ENCODE measurements around the gene ZNF697. TPM values are rescaled to one million over a fixed set of nuclear protein-coding genes. Genes with fewer than 3 reads are reported as not detected.

The ZNF697 gene
- total RNA-seq, 1 experiment from 2014 or later, result 18.0 TPM

- Mint-ChIP-seq H3K4me1 (peaks cover 27% of the 10 kb centered on the region), H3K36me3 (peaks cover 18% of the 10 kb centered on the region), H3K27me3 (ENCODE audit: low read depth) (no peaks in the 10 kb centered on the region), H3K9me3 (peaks cover 10% of the 10 kb centered on the region), H3K27ac (no peak overlapping the region), H3K4me3 (no peak overlapping the region)
- CTCF ChIA-PET, result interaction anchor here (2.3 kb wide), 1 partner anchor 10 kb away, joined by 16 read pairs; the partner anchor contains the start of gene ZNF697
- no peak for ATAC-seq
- POLR2A ChIA-PET, result interaction anchor here (1.8 kb wide), 1 partner anchor 10 kb away, joined by 10 read pairs; the partner anchor contains the start of gene ZNF697
- TF ChIP-seq EMX1 (CRISPR knock-in tag; IDR thresholded peaks at IDR 0.05) (no peak), ZNF671 (CRISPR knock-in tag; IDR thresholded peaks at IDR 0.05) (no peak), USF2 (CRISPR knock-in tag; IDR thresholded peaks at IDR 0.05) (no peak)
- TF ChIP-seq, protein P1, sequence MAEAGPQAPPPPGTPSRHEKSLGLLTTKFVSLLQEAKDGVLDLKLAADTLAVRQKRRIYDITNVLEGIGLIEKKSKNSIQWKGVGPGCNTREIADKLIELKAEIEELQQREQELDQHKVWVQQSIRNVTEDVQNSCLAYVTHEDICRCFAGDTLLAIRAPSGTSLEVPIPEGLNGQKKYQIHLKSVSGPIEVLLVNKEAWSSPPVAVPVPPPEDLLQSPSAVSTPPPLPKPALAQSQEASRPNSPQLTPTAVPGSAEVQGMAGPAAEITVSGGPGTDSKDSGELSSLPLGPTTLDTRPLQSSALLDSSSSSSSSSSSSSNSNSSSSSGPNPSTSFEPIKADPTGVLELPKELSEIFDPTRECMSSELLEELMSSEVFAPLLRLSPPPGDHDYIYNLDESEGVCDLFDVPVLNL (CRISPR knock-in tag; IDR thresholded peaks at IDR 0.05; ENCODE audit: borderline replicate concordance, low read depth), result no peak
- TF ChIP-seq, protein P2, sequence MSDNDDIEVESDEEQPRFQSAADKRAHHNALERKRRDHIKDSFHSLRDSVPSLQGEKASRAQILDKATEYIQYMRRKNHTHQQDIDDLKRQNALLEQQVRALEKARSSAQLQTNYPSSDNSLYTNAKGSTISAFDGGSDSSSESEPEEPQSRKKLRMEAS (CRISPR knock-in tag; IDR thresholded peaks at IDR 0.05), result no peak
- DNase-seq (ENCODE audit: low spot score), result no peak
Measured at GRCh38 chr1:119637710-119638109, 10.4 kb downstream of the ZNF697 start.

DNA sequence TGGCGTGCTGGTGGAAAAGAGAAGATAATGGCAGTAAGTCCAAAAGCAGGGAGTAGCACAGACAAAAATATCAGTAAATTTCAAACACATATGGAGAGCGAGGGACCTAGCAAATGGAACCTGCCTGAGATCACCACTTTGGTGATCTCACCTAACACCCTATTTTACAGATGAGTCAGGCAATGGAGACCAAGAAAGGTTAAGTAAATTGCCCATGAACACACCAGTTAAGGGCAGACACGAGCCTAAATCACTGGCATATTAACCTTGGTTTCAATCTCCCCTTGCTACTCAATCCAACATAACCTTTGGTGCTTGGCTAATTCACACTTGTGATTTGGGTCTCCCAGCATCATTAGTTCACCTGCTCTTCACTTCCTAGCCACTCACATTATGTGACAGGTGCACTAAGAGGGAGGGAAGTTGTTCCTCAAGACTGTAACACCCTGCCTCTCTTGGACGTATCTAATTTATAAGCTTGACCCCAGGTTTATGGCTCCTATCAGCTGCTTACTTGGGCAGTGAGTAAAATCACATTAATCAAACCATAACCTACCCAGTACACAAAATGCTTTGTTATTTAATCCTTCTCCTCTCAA, 11.5 kb downstream of the ZNF697 start:
- Mint-ChIP-seq H3K4me1 (peaks cover 33% of the 10 kb centered on the region), H3K27ac (no peak overlapping the region), H3K36me3 (peaks cover 8% of the 10 kb centered on the region), H3K9me3 (peaks cover under 1% of the 10 kb centered on the region), H3K4me3 (no peak overlapping the region), H3K27me3 (ENCODE audit: low read depth) (no peaks in the 10 kb centered on the region)
- DNase-seq (ENCODE audit: low spot score) (no peak), ATAC-seq (no peak)
- TF ChIP-seq CREM (CRISPR knock-in tag; IDR thresholded peaks at IDR 0.05), result no peak
- TF ChIP-seq, protein P3, sequence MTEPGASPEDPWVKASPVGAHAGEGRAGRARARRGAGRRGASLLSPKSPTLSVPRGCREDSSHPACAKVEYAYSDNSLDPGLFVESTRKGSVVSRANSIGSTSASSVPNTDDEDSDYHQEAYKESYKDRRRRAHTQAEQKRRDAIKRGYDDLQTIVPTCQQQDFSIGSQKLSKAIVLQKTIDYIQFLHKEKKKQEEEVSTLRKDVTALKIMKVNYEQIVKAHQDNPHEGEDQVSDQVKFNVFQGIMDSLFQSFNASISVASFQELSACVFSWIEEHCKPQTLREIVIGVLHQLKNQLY (CRISPR knock-in tag; IDR thresholded peaks at IDR 0.05), result no peak
- no peak for TF ChIP-seq NFATC4 (CRISPR knock-in tag; IDR thresholded peaks at IDR 0.05)
- no peak for TF ChIP-seq CREB1 (CRISPR knock-in tag; IDR thresholded peaks at IDR 0.05)
- TF ChIP-seq, protein P1 (CRISPR knock-in tag; IDR thresholded peaks at IDR 0.05; ENCODE audit: borderline replicate concordance, low read depth), result no peak
- no peak for TF ChIP-seq HMGA2 (CRISPR knock-in tag; IDR thresholded peaks at IDR 0.05)
- POLR2A ChIA-PET, result no interaction called here
- CTCF ChIA-PET, result interaction anchor here (2.0 kb wide), 1 partner anchor 11 kb away, joined by 8 read pairs; the partner anchor contains the start of gene ZNF697

- Mint-ChIP-seq H3K27ac (peak overlapping the region; percentile 67; the same call in 1 of the 2 replicates), H3K27me3 (ENCODE audit: low read depth) (no peaks in the 10 kb centered on the region), H3K36me3 (0 out of 2 replicates have a peak, but pooled peaks cover 1% of the 10 kb centered on the region), H3K4me3 (no peak overlapping the region), H3K4me1 (peaks cover 34% of the 10 kb centered on the region), H3K9me3 (no peaks in the 10 kb centered on the region)
- ChIA-PET CTCF (interaction anchor here (2.0 kb wide), 1 partner anchor 12 kb away, joined by 8 read pairs; the partner anchor contains the start of gene ZNF697), POLR2A (no interaction called here)
- no peak for DNase-seq (ENCODE audit: low spot score)
- no peak for ATAC-seq
- TF ChIP-seq ZNF232 (CRISPR knock-in tag; IDR thresholded peaks at IDR 0.05), result no peak
- no peak for TF ChIP-seq GRHL2 (CRISPR knock-in tag; IDR thresholded peaks at IDR 0.05; ENCODE audit: insufficient replicate concordance, severe bottlenecking)
- TF ChIP-seq ZNF416 (CRISPR knock-in tag; IDR thresholded peaks at IDR 0.05), result no peak
- TF ChIP-seq, protein P4, sequence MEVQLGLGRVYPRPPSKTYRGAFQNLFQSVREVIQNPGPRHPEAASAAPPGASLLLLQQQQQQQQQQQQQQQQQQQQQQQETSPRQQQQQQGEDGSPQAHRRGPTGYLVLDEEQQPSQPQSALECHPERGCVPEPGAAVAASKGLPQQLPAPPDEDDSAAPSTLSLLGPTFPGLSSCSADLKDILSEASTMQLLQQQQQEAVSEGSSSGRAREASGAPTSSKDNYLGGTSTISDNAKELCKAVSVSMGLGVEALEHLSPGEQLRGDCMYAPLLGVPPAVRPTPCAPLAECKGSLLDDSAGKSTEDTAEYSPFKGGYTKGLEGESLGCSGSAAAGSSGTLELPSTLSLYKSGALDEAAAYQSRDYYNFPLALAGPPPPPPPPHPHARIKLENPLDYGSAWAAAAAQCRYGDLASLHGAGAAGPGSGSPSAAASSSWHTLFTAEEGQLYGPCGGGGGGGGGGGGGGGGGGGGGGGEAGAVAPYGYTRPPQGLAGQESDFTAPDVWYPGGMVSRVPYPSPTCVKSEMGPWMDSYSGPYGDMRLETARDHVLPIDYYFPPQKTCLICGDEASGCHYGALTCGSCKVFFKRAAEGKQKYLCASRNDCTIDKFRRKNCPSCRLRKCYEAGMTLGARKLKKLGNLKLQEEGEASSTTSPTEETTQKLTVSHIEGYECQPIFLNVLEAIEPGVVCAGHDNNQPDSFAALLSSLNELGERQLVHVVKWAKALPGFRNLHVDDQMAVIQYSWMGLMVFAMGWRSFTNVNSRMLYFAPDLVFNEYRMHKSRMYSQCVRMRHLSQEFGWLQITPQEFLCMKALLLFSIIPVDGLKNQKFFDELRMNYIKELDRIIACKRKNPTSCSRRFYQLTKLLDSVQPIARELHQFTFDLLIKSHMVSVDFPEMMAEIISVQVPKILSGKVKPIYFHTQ (CRISPR knock-in tag; IDR thresholded peaks at IDR 0.05), result no peak
- no peak for TF ChIP-seq JAZF1 (CRISPR knock-in tag; IDR thresholded peaks at IDR 0.05)
- TF ChIP-seq, protein P5, sequence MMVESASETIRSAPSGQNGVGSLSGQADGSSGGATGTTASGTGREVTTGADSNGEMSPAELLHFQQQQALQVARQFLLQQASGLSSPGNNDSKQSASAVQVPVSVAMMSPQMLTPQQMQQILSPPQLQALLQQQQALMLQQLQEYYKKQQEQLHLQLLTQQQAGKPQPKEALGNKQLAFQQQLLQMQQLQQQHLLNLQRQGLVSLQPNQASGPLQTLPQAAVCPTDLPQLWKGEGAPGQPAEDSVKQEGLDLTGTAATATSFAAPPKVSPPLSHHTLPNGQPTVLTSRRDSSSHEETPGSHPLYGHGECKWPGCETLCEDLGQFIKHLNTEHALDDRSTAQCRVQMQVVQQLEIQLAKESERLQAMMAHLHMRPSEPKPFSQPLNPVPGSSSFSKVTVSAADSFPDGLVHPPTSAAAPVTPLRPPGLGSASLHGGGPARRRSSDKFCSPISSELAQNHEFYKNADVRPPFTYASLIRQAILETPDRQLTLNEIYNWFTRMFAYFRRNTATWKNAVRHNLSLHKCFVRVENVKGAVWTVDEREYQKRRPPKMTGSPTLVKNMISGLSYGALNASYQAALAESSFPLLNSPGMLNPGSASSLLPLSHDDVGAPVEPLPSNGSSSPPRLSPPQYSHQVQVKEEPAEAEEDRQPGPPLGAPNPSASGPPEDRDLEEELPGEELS (CRISPR knock-in tag; IDR thresholded peaks at IDR 0.05), result no peak
- TF ChIP-seq ZNF671 (CRISPR knock-in tag; IDR thresholded peaks at IDR 0.05), result no peak
- TF ChIP-seq ZSCAN18 (CRISPR knock-in tag; IDR thresholded peaks at IDR 0.05), result no peak
- TF ChIP-seq, protein P3 (CRISPR knock-in tag; IDR thresholded peaks at IDR 0.05), result no peak
- TF ChIP-seq, protein P6, sequence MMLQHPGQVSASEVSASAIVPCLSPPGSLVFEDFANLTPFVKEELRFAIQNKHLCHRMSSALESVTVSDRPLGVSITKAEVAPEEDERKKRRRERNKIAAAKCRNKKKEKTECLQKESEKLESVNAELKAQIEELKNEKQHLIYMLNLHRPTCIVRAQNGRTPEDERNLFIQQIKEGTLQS (CRISPR knock-in tag; conservative IDR thresholded peaks at IDR 0.05), result no peak
Measured at GRCh38 chr1:119635811-119636390, 12.2 kb downstream of the ZNF697 start.
